Epithelial cell of proximal tubule (primary cell): ENCODE measurements around the gene PYDC1. TPM values are rescaled to one million over a fixed set of nuclear protein-coding genes. Genes with fewer than 3 reads are reported as not detected.
A peak's percentile ranks its signal among the peaks of the same experiment; 100 is the strongest.
"Not testable (repeated sequence)": the region's sequence is repeated elsewhere in the genome, so short reads cannot be mapped to it uniquely, and the experiment has no call there.

Experiments
- DNase-seq: peaks from one replicate; pipeline ENCODE4 v3.0.0-alpha.2; 2011; ENCODE audit warnings: low read depth
- H3K4me3 ChIP-seq: 2 replicates; pipeline ENCODE4 v1.5.1; 2011; ENCODE audit warnings: low read depth, mild to moderate bottlenecking, low read length
- total RNA-seq: library from RNA; depleted of rRNA; stranded (reverse); fragments of >200 nt; gene quantifications from 2 replicates; pipeline ENCODE4 v1.2.3, GENCODE V29; 2015
- TF ChIP-seq, protein P1 (sequence below): conservative IDR thresholded peaks from 2 replicates; pipeline ENCODE4 v1.5.1; 2012; ENCODE audit warnings: low read depth, mild to moderate bottlenecking, low read length

Gene PYDC1
- total RNA-seq, 1 donor from 2014 or later = not detected

DNA sequence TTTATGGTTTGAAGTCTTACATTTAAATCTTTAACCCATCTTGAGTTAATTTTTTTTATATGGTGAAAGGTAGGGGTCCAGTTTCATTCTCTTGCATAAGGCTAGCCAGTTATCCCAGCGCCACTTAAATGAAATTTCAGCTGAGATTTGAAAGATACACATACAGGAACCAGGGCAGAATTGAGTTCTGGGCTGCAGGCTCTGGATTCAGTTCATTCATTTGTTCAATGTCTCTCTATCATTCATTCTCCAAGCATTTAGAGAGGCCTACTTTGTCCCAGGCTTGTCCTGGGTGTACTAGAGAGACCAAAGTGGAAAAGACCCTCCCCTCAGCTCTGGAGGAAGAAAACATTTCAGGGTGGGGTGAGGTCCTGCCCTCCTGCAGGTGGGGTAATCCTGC lies 3.6 kb downstream of the PYDC1 start:
- H3K4me3 ChIP-seq = no peak overlapping the region
- TF ChIP-seq, protein P1, sequence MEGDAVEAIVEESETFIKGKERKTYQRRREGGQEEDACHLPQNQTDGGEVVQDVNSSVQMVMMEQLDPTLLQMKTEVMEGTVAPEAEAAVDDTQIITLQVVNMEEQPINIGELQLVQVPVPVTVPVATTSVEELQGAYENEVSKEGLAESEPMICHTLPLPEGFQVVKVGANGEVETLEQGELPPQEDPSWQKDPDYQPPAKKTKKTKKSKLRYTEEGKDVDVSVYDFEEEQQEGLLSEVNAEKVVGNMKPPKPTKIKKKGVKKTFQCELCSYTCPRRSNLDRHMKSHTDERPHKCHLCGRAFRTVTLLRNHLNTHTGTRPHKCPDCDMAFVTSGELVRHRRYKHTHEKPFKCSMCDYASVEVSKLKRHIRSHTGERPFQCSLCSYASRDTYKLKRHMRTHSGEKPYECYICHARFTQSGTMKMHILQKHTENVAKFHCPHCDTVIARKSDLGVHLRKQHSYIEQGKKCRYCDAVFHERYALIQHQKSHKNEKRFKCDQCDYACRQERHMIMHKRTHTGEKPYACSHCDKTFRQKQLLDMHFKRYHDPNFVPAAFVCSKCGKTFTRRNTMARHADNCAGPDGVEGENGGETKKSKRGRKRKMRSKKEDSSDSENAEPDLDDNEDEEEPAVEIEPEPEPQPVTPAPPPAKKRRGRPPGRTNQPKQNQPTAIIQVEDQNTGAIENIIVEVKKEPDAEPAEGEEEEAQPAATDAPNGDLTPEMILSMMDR = no peak
- no peak for DNase-seq

DNA sequence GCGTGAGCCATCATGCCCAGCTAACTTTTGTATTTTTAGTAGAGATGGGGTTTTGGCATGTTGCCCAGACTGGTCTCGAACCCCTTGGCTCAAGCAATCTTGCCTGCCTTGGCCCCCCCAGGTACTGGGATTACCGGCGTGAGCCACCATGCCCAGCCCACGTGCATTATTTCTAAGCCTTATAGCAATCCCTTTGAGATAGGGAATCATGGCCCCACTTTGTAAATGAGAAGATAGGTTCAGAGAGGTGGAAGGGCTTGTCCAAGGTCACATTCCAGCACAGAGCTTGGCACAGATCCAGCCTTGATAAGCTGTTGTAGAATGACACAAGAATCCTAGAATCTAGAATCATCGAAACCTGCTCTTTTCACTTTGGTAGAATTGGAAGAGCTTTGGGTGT lies 10.2 kb downstream of the PYDC1 start:
- TF ChIP-seq, protein P1 = no peak
- no peak for DNase-seq
- no peak overlapping the region for H3K4me3 ChIP-seq

DNA sequence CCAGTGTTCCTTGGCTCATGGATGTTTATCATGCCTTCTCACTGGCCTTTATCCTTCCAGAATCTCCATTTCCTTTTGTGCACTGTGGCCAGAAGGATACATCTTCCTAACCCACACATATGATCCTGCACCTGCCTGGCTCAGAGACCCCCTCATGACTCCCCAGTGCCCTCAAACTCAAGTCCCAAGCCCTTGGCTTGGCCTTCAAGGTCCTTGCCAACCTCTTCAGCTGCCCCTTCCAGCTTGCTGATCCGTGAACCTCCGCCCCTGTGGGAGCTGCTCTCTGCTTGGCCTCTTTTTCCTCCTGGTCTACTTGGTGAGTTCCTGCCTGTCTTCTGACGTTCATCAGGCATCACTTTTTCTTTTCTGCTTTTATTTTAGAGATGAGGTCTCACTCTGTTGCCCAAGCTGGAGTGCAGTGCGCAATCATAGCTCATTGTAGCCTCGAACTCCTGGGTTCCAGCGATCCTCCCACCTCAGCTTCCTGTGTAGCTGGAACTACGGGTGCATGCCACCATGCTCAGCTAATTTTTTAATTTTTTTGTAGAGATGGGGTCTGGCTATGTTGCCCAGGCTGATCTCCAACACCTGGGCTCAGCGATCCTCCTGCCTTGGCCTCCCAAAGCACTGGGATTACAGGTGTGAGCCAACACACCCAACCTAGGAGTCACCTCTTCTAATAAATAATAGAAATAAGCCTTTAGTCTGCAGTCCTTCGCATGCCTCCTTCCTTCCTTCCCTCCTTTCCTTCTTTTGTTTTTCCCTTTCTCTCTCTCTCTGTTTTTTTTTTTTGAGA lies 11.9 kb downstream of the PYDC1 start:
- H3K4me3 ChIP-seq = no peak overlapping the region
- no peak for DNase-seq
- TF ChIP-seq, protein P1 = no peak

DNA sequence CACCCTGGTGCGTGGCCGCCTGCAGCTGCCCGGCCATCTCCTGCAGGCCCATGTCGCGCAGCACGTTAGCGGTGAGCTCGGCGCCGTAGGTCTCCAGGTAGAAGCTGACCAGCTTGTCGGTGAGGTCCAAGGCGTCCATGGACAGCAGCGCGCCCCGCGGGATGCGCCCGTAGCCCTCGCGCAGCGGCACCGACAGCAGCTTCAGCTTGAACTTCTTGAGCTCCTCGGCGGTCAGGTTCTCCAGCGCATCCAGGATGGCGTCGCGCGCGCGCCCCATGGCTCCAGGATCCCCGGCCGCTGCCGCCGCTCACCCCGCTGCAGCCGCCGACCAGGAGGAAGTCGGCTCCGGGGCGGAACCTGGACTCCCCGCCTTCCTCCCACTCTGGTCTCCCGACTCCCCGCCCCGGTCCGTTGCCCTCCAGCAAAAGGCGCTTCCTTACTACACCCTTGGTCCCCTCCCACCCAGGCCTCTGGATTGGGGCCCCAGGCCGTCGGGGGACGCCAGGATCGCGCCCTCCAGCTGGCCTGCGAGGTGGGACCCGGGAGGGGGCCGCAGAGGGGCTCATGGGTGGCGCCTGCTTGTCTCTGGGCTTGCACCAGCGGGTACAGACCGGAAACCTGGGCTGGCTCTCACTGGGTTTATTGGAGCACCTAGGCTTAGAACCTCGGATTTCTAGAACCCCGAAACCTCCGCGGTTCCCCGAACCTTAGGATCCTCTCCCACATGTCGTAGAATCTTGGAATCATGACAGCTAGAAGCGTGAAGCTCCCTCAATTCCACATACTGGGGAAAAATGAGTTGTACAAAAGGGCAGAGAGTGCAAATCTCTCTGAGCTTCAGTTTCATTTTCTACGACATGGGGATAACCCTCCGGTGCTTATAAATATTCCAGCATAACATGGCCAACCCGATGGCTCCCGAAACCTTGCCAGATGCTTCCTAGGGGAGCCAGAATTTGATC lies 14.2 kb downstream of the PYDC1 start, which contains the start of gene PYCARD:
Gene PYCARD, minus strand, starts transcription at position 347 of the 962 bp plus-strand sequence. Its CDS starts 70 bp downstream, at position 277.
- peak within 1 kb of the TSS; percentile 63 for H3K4me3 ChIP-seq
- DNase-seq = no peak
- TF ChIP-seq, protein P1 = no peak

DNA sequence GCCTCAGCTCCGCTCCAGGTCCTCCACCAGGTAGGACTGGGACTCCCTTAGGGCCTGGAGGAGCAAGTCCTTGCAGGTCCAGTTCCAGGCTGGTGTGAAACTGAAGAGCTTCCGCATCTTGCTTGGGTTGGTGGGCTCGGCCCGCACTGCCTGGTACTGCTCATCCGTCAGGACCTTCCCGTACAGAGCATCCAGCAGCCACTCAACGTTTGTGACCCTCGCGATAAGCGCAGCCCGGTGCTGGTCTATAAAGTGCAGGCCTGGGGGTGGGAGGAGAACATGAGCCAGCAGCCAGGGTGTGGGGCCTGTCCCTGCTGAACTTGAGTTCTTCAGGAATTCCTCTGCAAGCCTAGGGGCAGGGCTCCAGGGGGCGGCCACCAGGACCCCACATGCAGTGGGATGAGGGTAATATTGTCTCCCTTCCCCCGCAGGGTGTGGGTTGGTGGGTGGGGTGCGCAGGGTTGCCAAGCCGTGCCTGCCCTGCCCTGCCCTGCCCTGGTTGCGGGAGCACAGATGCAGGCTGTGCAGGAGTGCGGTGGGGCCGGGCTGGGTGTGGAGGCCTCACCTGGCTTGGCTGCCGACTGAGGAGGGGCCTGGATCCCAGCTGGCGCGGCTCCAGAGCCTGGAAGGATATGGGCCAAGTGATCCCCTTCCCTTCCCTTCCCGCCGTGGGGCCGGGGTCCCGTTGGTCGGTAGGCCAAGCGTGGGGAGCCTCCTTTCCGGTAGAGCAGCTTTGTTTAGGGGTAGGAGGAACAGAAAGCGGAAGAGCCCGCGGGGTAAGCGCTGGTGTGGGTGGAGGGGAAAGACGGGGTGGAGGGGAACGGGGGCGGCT lies 15.1 kb downstream of the PYDC1 start:
- peak overlapping the region; percentile 63 for H3K4me3 ChIP-seq
- TF ChIP-seq, protein P1 = no peak
- DNase-seq = no peak

DNA sequence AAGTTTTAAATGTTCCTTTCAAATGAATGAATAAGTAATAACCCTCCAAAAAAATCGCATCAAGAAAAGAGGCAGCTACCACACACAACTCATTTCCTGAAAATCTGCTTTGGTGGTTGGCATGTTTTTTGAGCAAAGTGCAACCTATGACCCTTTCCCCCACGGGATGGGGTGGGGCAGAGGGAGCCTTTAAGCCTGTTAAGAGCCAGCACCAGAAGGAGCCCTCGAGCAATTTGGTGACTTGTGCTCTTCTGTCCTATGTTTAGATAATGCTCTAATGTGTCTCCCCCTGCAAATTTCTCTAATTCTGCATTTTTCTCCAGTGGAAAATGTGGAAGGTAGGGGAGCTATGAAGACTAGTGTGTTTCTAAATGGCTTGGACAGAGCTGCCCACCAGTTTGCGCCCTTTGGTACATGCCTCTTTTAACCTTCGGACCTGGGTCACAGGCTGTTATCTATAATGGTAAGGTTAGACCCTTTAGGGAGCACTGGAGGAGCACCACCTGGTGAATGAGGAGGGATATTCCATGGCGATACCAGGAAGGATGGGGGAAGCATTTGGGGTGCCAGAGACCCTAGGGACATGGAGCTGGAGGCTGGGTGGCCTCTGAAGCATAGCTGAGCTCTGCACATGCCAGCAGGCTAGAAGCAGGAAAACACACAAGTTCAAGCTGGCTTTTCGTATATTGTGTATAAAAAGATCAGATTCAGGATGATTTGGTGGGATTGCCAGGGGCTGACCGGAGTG lies 15.9 kb downstream of the PYDC1 start:
- TF ChIP-seq, protein P1 = no peak
- H3K4me3 ChIP-seq = no peak overlapping the region
- DNase-seq = no peak

DNA sequence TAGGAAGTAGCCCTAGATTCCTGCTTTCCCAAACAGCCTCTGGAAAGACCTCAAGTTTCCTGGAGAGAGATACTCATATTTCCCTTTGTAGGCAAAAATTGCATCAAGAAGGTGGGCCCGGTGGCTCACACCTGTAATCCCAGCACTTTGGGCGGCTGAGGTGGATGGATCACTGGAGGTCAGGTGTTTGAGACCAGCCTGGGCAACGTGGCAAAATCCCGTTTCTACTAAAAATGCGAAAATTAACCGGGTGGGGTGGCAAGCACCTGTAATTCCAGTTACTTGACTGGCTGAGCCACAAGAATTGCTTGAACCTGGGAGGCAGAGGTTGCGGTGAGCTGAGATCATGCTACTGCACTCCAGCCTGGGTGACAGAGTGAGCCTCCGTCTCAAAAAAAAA lies 16.8 kb downstream of the PYDC1 start:
- not testable (repeated sequence) for DNase-seq, H3K4me3 ChIP-seq
